HG02884 (cell line): ENCODE results near the gene GRAP.
"Not testable (repeated sequence)": the region's sequence is repeated elsewhere in the genome, so short reads cannot be mapped to it uniquely, and the experiment has no call there.

ENCODE experiments used
- ATAC-seq: cut with Tn5 transposase; IDR thresholded peaks from one replicate; pipeline ENCODE4 v1.9.1; 2021; ENCODE audit warnings: mild to moderate bottlenecking, moderate library complexity; ENCODE audit not compliant: unreplicated experiment

Gene GRAP

GRCh38 chr17:19046782-19047375, at the start of gene GRAP:
Gene GRAP, minus strand, starts transcription at chr17:19046957. Its CDS starts 31 bp downstream, at chr17:19046926.
- not testable (repeated sequence) for ATAC-seq

GRCh38 chr17:19093684-19094438, 47.1 kb upstream of the GRAP start:
- ATAC-seq = not testable (repeated sequence)

DNA sequence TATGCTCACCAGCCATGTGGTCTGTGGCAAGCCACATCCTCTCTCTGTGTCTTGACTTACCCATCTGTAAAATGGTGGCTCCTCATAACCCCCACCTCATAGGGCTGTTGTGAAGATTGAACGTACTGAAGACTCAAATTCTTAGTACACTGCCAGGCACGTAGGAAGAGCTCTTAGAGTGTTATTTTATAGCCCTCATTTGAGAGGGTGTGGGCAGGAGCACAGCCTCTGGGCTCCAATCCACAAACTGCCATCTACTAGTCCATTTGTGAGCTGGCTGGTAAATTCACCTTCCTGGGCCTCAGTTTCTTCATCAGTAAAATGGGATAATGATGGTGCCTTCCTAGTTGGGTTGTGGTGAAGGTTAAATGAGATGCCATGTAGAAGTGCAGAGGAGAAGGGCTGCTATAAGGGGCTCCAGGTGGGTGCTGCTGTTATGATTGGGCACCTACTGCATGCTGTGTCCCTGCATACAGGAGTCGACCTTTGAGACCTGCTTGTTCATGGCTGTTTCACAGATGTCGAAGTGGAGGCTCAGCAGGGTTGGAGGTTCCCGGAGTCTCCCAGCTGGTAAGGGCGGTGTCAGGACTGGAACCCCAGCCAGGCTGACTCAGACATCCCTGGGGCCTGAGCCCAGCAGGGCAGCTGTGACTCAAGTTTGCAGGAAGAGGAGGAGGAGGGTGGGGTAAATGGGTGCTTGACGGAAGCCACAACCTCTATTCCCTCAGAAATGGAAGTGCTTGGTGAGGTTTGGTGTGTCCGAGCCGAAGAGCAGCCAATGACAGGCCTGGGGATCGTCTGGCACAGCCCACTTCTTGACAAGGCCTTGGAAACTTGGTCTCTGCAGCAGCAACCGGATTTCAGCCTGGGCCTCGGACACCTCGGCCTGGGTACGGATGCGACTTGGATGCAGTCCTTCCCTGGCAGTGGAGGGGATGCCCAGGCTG, 46.3 kb upstream of the GRAP start:
- not testable (repeated sequence) for ATAC-seq

DNA sequence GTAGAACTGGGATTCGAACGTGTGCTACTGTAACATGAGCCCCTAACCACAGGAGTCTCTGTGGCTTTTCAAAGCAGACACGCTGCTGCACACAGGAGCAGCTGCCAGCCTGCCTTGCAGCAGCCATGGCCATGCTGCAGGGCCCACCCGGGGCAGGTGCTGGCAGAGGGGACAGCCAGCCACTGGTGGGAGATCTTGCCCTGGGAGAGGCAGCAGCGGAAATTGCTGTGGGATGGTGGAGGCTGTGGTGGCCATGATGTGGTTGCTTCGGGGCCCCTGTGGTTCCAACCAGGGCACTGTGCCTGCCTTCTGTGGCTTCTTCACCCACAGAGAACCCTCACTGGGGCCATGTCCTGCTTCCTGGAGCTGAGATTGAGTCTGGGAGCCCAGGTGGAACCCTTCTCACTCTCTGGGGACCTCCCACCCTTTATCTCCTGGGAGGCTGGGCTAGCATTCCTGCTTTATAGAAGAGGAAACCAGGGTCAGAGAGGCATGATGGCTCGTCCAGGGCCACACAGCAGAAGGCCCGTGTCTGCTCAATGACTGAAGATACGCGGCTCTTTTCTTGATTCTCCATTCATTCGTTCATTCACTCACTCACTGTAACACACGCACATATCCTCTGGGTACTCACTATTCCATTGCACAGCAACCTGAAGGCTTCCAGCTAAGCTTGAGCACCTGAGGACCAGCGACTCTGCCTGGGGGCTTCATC, 43.5 kb upstream of the GRAP start:
- not testable (repeated sequence) for ATAC-seq

- not testable (repeated sequence) for ATAC-seq
These were observed 42.3 kb upstream of the GRAP start for GRCh38 chr17:19088804-19089685.

- ATAC-seq = not testable (repeated sequence)
These were observed 30.6 kb upstream of the GRAP start for GRCh38 chr17:19077386-19077785.

- not testable (repeated sequence) for ATAC-seq
These were observed 29.8 kb upstream of the GRAP start for GRCh38 chr17:19076398-19077192.

GRCh38 chr17:19070318-19071168, 23.8 kb upstream of the GRAP start:
- peak; percentile 62 for ATAC-seq

- ATAC-seq = not testable (repeated sequence)
These were observed 17.6 kb upstream of the GRAP start for GRCh38 chr17:19064378-19064777.

- not testable (repeated sequence) for ATAC-seq
These were observed 16.7 kb upstream of the GRAP start for GRCh38 chr17:19063326-19063956.

GRCh38 chr17:19062718-19063325, 16.1 kb upstream of the GRAP start:
- peak; percentile 37 for ATAC-seq

GRCh38 chr17:19062009-19062717, 15.4 kb upstream of the GRAP start:
- ATAC-seq = peak; percentile 59

- ATAC-seq = not testable (repeated sequence)
These were observed 8.7 kb upstream of the GRAP start for GRCh38 chr17:19055447-19055846.

DNA sequence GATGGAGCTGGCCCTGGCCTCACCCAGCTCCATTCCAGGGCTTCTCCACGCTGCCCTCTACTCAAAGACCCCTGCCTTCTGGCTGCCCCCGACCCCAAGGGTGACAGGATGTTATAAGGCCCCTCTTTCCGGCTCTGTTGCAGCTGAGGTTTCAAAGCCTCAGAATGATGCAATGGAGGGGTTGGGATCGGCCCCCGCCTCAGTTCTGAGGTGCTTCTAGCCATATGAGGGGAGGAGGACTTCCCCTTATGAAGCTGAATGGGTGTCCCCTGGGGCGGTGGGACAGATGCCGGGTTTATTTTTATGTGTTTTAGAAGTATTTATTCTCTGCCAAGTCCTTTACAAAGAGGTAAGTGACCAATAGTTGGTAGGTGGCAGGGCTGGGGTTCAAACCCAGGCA, 2.1 kb upstream of the GRAP start:
- ATAC-seq = not testable (repeated sequence)

- not testable (repeated sequence) for ATAC-seq
These were observed 753 bp upstream of the GRAP start for GRCh38 chr17:19047510-19047909.

- ATAC-seq = not testable (repeated sequence)
These were observed 2.1 kb downstream of the GRAP start for GRCh38 chr17:19044643-19045042.
